ENCODE measurements around the gene NKX1-1. TPM values are rescaled to one million over a fixed set of nuclear protein-coding genes. Genes with fewer than 3 reads are reported as not detected.
A peak's percentile ranks its signal among the peaks of the same experiment; 100 is the strongest.
"Not testable (repeated sequence)": the region's sequence is repeated elsewhere in the genome, so short reads cannot be mapped to it uniquely, and the experiment has no call there.

The NKX1-1 gene
- total and polyA plus RNA-seq, 8 donors, result not detected

DNA sequence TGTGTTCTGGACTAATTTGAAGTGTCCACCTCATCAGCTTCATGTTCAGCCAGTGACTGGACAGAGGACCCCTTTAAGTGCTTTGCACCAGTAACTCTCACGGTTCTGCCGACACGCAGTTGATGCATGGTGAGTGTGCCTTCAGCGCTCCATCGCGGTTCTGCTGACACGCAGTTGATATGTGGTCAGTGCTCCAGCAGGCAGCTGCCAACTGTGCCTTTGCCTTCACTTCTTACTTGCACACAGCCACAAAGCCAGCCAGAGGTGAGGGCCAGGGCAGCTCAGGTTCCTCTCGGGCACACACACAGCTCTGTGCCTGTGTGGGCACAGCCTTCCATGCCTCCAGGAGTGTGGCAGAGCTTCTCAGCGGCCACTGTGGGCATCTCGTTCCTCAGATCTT lies 12.4 kb downstream of the NKX1-1 start:
- no peak overlapping the region for H3K4me3 ChIP-seq
- TF ChIP-seq, protein P1, sequence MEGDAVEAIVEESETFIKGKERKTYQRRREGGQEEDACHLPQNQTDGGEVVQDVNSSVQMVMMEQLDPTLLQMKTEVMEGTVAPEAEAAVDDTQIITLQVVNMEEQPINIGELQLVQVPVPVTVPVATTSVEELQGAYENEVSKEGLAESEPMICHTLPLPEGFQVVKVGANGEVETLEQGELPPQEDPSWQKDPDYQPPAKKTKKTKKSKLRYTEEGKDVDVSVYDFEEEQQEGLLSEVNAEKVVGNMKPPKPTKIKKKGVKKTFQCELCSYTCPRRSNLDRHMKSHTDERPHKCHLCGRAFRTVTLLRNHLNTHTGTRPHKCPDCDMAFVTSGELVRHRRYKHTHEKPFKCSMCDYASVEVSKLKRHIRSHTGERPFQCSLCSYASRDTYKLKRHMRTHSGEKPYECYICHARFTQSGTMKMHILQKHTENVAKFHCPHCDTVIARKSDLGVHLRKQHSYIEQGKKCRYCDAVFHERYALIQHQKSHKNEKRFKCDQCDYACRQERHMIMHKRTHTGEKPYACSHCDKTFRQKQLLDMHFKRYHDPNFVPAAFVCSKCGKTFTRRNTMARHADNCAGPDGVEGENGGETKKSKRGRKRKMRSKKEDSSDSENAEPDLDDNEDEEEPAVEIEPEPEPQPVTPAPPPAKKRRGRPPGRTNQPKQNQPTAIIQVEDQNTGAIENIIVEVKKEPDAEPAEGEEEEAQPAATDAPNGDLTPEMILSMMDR (IDR thresholded peaks at IDR 0.05), result no peak
- H3K27ac ChIP-seq, result no peak overlapping the region
- ATAC-seq (no peak), DNase-seq (peak in 1 of 4 donors; percentile 68)
- no peaks in the 10 kb centered on the region for H3K4me1 ChIP-seq
- peaks cover 0 to 38% of the 10 kb centered on the region in 2 donors for H3K9me3 ChIP-seq
- H3K27me3 ChIP-seq, result no peaks in the 10 kb centered on the region
- intact Hi-C loops (cut with DNase I), result no loop called here
- peaks cover 0 to 33% of the 10 kb centered on the region in 2 donors for H3K36me3 ChIP-seq

DNA sequence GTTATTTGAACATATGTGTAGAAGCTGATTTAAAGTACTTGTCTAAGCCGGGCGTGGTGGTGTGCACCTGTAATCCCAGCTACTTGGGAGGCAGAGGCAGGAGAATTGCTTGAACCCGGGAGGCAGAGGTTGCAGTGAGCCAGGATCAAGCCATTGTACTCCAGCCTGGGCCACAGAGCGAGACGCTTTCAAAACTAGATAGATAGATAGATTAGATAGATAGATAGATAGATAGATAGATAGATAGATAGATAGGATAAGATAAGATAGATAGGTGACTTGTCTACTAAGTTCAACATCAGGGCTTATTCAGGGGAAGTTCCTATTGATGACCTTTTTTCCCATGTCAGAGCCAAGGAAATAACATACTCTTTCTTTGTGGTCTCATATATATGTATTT lies 12.9 kb downstream of the NKX1-1 start:
- DNase-seq, result not testable (repeated sequence)

DNA sequence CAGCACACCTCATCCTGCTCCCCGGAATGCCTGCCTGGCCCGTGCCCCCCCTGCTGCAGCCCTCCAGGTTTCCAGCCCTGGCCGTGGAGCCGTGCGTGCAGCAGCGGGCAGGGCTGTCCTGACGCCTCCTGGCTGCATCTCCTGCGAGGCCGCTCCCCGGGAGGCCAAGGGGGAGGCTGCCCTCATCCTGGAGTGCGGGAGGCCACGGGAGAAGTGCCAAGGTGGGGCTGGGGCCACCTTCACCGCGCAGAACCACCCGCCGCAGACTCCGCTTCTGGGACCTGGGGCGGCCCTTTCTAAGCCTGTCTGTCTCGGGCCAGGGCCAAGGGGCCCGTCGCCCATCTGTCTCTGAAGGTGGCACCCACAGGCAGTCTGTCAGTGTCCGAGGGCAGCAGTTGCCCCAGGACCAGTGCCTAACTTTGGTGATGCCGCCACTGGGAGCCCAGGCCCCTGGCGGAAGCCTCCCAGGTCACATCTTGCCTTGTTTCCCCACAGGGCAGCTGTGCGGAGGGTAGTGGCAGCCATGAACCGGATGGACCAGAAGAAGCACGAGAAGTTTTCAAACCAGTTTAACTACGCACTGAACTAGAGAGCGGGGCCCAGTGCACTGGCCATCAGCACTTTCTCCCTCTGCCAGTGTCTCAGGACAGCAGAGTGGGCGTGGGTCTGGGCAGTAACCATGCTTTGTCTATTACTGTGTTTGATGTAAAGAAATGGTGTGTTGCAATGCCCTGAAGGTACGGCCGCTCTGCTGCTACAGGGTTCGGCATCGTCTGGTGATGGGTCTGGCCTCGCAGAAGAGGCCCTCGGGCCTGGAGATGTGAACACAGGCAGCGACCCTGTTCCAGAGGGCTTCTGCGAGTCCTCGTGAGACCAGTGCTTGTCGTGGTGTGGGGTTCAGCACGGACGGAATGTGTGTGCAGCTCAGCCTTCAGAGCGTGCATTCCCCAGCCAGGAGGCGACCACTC lies 20.6 kb downstream of the NKX1-1 start:
- H3K36me3 ChIP-seq, result peaks cover 0 to 69% of the 10 kb centered on the region in 2 donors

More for the DNA sequence above, 12.9 kb downstream of the NKX1-1 start:
- ATAC-seq; H3K27ac ChIP-seq; H3K27me3 ChIP-seq; intact Hi-C loops (cut with DNase I); H3K4me1 ChIP-seq; H3K4me3 ChIP-seq: not testable (repeated sequence)
- Histone ChIP-seq H3K36me3 (peaks cover 0 to 37% of the 10 kb centered on the region in 2 donors), H3K9me3 (peaks cover 0 to 38% of the 10 kb centered on the region in 2 donors)

DNA sequence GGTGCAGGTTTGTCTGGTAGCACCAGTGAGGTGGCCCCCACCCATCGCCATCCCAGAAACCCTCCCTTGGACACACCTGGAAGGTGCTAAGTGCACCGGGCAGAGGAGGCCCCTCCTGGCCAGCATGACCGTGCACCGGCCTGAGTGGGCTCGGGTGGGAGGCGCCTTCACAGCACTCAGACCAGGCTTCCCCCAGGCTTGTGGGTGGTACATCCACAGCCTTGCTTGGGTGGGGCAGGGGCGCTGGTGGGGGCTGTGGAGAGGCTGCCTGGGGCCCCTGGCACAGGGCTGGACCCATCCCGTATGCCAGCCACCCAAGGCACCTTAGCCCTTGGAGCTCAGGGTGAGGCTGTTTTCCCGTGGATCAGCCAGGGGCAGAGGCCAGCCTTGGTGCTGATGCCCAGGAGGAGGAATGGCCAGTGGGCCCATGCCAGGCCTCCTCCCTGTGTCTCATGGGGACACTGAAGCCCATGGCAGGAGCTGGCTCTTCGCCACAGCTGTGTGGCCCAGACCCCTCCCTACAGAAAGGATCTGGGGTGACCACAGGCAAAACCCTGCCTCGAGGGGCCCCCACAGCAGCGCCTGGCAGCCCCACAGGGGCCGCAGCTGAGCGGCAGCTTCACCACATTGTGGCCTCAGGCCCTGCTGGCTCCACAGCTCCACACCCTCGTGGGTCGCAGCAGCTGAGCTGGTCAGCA lies 21.4 kb downstream of the NKX1-1 start:
- Histone ChIP-seq H3K9me3 (peaks cover 0 to 17% of the 10 kb centered on the region in 2 donors), H3K4me1 (no peaks in the 10 kb centered on the region), H3K4me3 (no peak overlapping the region), H3K36me3 (peaks cover 0 to 69% of the 10 kb centered on the region in 2 donors), H3K27me3 (no peaks in the 10 kb centered on the region), H3K27ac (no peak overlapping the region)
- DNase-seq (peak in 1 of 4 donors; percentile 69), ATAC-seq (no peak)
- TF ChIP-seq, protein P1 (IDR thresholded peaks at IDR 0.05), result no peak
- intact Hi-C loops (cut with DNase I), result no loop called here

More for the DNA sequence above, 20.6 kb downstream of the NKX1-1 start:
- Histone ChIP-seq H3K9me3 (peaks cover 0 to 22% of the 10 kb centered on the region in 2 donors), H3K27me3 (no peaks in the 10 kb centered on the region), H3K4me1 (no peaks in the 10 kb centered on the region), H3K4me3 (no peak overlapping the region), H3K27ac (no peak overlapping the region)
- intact Hi-C loops (cut with DNase I), result no loop called here
- TF ChIP-seq, protein P1 (IDR thresholded peaks at IDR 0.05), result no peak
- peak in 1 of 4 donors; percentile 75 for DNase-seq
- no peak for ATAC-seq

DNA sequence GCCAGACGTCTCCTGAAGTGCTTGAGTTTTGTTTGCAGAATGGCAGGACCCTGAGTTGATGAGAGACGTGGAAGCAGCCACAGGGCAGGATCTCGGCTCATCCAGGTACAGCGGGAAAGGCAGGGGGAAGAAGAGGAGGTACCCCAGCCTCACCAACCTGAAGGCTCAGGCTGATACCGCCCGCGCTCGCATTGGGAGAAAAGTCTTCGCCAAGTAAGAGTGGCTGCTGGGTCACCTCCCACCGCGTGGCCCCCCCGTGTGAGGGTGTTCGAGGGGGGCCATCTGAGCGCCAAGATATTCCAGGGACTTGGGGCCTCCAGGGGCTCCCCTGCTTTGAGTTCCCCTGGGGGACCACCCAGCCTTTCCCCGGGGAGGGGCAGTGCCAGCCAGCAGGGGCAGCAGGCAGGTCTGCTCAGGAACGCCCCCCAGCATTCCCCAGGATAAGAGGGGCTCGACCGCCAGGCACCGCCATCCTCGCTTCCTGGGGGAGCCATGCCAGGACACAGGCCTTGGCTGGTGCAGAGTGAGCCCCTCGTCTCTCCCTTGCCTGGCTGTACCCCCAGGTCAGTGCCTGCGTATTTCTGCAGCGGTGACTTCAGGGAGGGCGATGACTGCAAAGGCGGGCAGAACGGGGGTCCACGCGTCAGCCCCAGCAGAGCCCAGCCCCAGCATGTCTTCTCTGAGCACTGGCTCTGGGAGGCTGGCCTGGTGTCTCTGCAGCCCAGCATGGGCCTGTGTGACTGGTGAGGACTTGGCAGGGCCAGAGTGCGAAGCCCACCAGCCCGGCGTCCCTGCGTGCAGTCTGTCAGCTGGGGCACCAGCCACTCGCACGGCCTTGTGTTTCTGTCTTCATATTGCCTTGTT lies 22.3 kb downstream of the NKX1-1 start:
- no peak for ATAC-seq
- no peaks in the 10 kb centered on the region for H3K27me3 ChIP-seq
- TF ChIP-seq, protein P1 (IDR thresholded peaks at IDR 0.05), result no peak
- intact Hi-C loops (cut with DNase I), result no loop called here
- peaks cover 0 to 11% of the 10 kb centered on the region in 2 donors for H3K9me3 ChIP-seq
- no peaks in the 10 kb centered on the region for H3K4me1 ChIP-seq
- no peak overlapping the region for H3K27ac ChIP-seq
- H3K36me3 ChIP-seq, result peaks cover 0 to 69% of the 10 kb centered on the region in 2 donors
- peak in 1 of 4 donors; percentile 61 for DNase-seq
- no peak overlapping the region for H3K4me3 ChIP-seq
